Prostate gland (tissue), 2 donors: Measurements from ENCODE around the gene FAM221B.

Experiments
- CTCF ChIP-seq, 4 experiments: fragments of 200-600 bp in 2 of 4; fragments of 450-650 bp in 2 of 4; sonication (generic) in 2 of 4; IDR thresholded peaks; 1 replicate in 3 of 4; 2 replicates in 1 of 4; pipeline ENCODE4 v1.5.1; 2016 to 2019; ENCODE audit warnings: antibody characterized with exemption in 4 of 4, mild to moderate bottlenecking in 2 of 4, moderate library complexity in 2 of 4
- POLR2A ChIP-seq: fragments of 450-650 bp; IDR thresholded peaks from one replicate; pipeline ENCODE4 v1.6.1; 2016; ENCODE audit warnings: antibody characterized with exemption, mild to moderate bottlenecking

- TF ChIP-seq CTCF (IDR thresholded peaks at IDR 0.05) (no peak), POLR2A (no peak)
These were observed 1.0 kb downstream of the FAM221B start for GRCh38 chr9:35827486-35827885.
